ENCODE data around the gene RTL3.
A peak's percentile ranks its signal among the peaks of the same experiment; 100 is the strongest.
"Not testable (repeated sequence)": the region's sequence is repeated elsewhere in the genome, so short reads cannot be mapped to it uniquely, and the experiment has no call there.

RTL3 gene

GRCh38 chrX:78658845-78659744 lies at the start of gene RTL3:
Gene RTL3, minus strand, starts transcription at chrX:78659328. Its CDS starts 908 bp downstream, at chrX:78658420.
- peak in 1 of 10 donors; percentile 59 for DNase-seq
- intact Hi-C loops (cut with DNase I), result no loop called here

- intact Hi-C loops (cut with DNase I), result no loop called here
- no peak for DNase-seq
Observed at GRCh38 chrX:78708816-78709215, 49.7 kb upstream of the RTL3 start.

GRCh38 chrX:78708262-78708661 lies 49.1 kb upstream of the RTL3 start:
- intact Hi-C loops (cut with DNase I), result no loop called here
- no peak for DNase-seq

- intact Hi-C loops (cut with DNase I), result no loop called here
- DNase-seq, result no peak
Observed at GRCh38 chrX:78706071-78706470, 46.9 kb upstream of the RTL3 start.

- intact Hi-C loops (cut with DNase I), result no loop called here
- no peak for DNase-seq
Observed at GRCh38 chrX:78693536-78693935, 34.4 kb upstream of the RTL3 start.

- intact Hi-C loops (cut with DNase I), result no loop called here
- DNase-seq, result no peak
Observed at GRCh38 chrX:78693012-78693411, 33.9 kb upstream of the RTL3 start.

GRCh38 chrX:78687586-78687985 lies 28.5 kb upstream of the RTL3 start:
- DNase-seq, result no peak
- intact Hi-C loops (cut with DNase I), result no loop called here

- no peak for DNase-seq
- intact Hi-C loops (cut with DNase I), result no loop called here
Observed at GRCh38 chrX:78673246-78673645, 14.1 kb upstream of the RTL3 start.

- intact Hi-C loops (cut with DNase I), result no loop called here
- no peak for DNase-seq
Observed at GRCh38 chrX:78665342-78665741, 6.2 kb upstream of the RTL3 start.

- DNase-seq, result no peak
- intact Hi-C loops (cut with DNase I), result no loop called here
Observed at GRCh38 chrX:78661836-78662235, 2.7 kb upstream of the RTL3 start.

GRCh38 chrX:78659955-78660354 lies 827 bp upstream of the RTL3 start:
- intact Hi-C loops (cut with DNase I), result no loop called here
- no peak for DNase-seq

- intact Hi-C loops (cut with DNase I), result no loop called here
- no peak for DNase-seq
Observed at GRCh38 chrX:78658414-78658813, 714 bp downstream of the RTL3 start.

GRCh38 chrX:78655642-78656041 lies 3.5 kb downstream of the RTL3 start:
- intact Hi-C loops (cut with DNase I), result no loop called here
- no peak for DNase-seq

GRCh38 chrX:78653118-78653822 lies 5.9 kb downstream of the RTL3 start:
- no peak for DNase-seq
- intact Hi-C loops (cut with DNase I), result no loop called here

GRCh38 chrX:78650906-78651437 lies 8.2 kb downstream of the RTL3 start:
- intact Hi-C loops (cut with DNase I), result no loop called here
- DNase-seq, result no peak

GRCh38 chrX:78643874-78644273 lies 15.3 kb downstream of the RTL3 start:
- DNase-seq, result no peak
- intact Hi-C loops (cut with DNase I), result no loop called here

- intact Hi-C loops (cut with DNase I), result no loop called here
- DNase-seq, result no peak
Observed at GRCh38 chrX:78643096-78643495, 16.0 kb downstream of the RTL3 start.

GRCh38 chrX:78636096-78636495 lies 23.0 kb downstream of the RTL3 start:
- DNase-seq; intact Hi-C loops (cut with DNase I): not testable (repeated sequence)

GRCh38 chrX:78624962-78625909 lies 33.9 kb downstream of the RTL3 start:
- intact Hi-C loops (cut with DNase I), result no loop called here
- DNase-seq, result no peak

- intact Hi-C loops (cut with DNase I), result no loop called here
- no peak for DNase-seq
Observed at GRCh38 chrX:78624426-78624825, 34.7 kb downstream of the RTL3 start.
